Neural cell (in vitro differentiated cells): Measurements from ENCODE around the gene TNIP1.

Experiments
- CTCF ChIP-seq: fragments of 450-650 bp; IDR thresholded peaks from 2 replicates; pipeline ENCODE4 v1.5.1; 2014; ENCODE audit warnings: antibody characterized with exemption, mild to moderate bottlenecking, moderate library complexity; ENCODE audit not compliant: poor library complexity, severe bottlenecking
- EP300 ChIP-seq: fragments of 450-650 bp; conservative IDR thresholded peaks from 2 replicates; pipeline ENCODE4 v1.6.1; 2014; ENCODE audit warnings: antibody characterized with exemption, mild to moderate bottlenecking, moderate library complexity; ENCODE audit not compliant: poor library complexity, severe bottlenecking
- EZH2 ChIP-seq: fragments of 200-600, 300-800 bp; shearing (Covaris generic), sonication (generic); IDR thresholded peaks from 2 replicates; pipeline ENCODE4 v1.6.1; 2014; ENCODE audit warnings: antibody characterized with exemption, low read length, borderline replicate concordance, mild to moderate bottlenecking; ENCODE audit not compliant: insufficient read depth, poor library complexity, severe bottlenecking
- MXI1 ChIP-seq: fragments of 450-650 bp; conservative IDR thresholded peaks from 2 replicates; pipeline ENCODE4 v1.6.1; 2014; ENCODE audit warnings: antibody characterized with exemption, mild to moderate bottlenecking; ENCODE audit not compliant: poor library complexity, severe bottlenecking
- POLR2AphosphoS5 ChIP-seq: IDR thresholded peaks from 2 replicates; pipeline ENCODE4 v1.6.1; 2012
- RAD21 ChIP-seq: fragments of 450-650 bp; conservative IDR thresholded peaks from 2 replicates; pipeline ENCODE4 v1.6.1; 2014; ENCODE audit warnings: antibody characterized with exemption, mild to moderate bottlenecking, moderate library complexity
- TF ChIP-seq, protein P1 (sequence below): IDR thresholded peaks from 2 replicates; pipeline ENCODE4 v1.6.1; 2012; ENCODE audit warnings: borderline replicate concordance

GRCh38 chr5:151110122-151110681 is 29.4 kb upstream of the TNIP1 start:
- no peak for TF ChIP-seq CTCF
- no peak for TF ChIP-seq EZH2
- TF ChIP-seq, protein P1, sequence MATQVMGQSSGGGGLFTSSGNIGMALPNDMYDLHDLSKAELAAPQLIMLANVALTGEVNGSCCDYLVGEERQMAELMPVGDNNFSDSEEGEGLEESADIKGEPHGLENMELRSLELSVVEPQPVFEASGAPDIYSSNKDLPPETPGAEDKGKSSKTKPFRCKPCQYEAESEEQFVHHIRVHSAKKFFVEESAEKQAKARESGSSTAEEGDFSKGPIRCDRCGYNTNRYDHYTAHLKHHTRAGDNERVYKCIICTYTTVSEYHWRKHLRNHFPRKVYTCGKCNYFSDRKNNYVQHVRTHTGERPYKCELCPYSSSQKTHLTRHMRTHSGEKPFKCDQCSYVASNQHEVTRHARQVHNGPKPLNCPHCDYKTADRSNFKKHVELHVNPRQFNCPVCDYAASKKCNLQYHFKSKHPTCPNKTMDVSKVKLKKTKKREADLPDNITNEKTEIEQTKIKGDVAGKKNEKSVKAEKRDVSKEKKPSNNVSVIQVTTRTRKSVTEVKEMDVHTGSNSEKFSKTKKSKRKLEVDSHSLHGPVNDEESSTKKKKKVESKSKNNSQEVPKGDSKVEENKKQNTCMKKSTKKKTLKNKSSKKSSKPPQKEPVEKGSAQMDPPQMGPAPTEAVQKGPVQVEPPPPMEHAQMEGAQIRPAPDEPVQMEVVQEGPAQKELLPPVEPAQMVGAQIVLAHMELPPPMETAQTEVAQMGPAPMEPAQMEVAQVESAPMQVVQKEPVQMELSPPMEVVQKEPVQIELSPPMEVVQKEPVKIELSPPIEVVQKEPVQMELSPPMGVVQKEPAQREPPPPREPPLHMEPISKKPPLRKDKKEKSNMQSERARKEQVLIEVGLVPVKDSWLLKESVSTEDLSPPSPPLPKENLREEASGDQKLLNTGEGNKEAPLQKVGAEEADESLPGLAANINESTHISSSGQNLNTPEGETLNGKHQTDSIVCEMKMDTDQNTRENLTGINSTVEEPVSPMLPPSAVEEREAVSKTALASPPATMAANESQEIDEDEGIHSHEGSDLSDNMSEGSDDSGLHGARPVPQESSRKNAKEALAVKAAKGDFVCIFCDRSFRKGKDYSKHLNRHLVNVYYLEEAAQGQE: no peak
- TF ChIP-seq RAD21: no peak
- TF ChIP-seq EP300: no peak
- no peak for TF ChIP-seq POLR2AphosphoS5
- no peak for TF ChIP-seq MXI1
